K562 (cell line): ENCODE data around the gene MRPS15.

Experiments used
- CHD7 ChIP-seq: fragments of 200-600 bp; sonication (generic); IDR thresholded peaks from one replicate; pipeline ENCODE4 v1.6.1; 2012; ENCODE audit warnings: mild to moderate bottlenecking, low read depth, low read length, inconsistent platforms
- CTCF ChIP-seq, 3 experiments: IDR thresholded peaks in 2 of 3; conservative IDR thresholded peaks in 1 of 3; 2 replicates each; pipeline ENCODE4 v1.5.1; 2011 to 2012; ENCODE audit warnings: low read length in 3 of 3, mild to moderate bottlenecking in 3 of 3, control low read depth in 2 of 3, improper control_type of control experiment in 1 of 3, inconsistent platforms in 1 of 3, low read depth in 1 of 3, mixed read lengths in 1 of 3, moderate library complexity in 1 of 3; ENCODE audit not compliant: insufficient read depth in 2 of 3
- ESRRB ChIP-seq: fragments of 250-450 bp; sonication (Bioruptor Pico); IDR thresholded peaks from 2 replicates; pipeline ENCODE4 v1.5.0; 2020; ENCODE audit warnings: mild to moderate bottlenecking, moderate library complexity, borderline replicate concordance
- EZH2 ChIP-seq: IDR thresholded peaks from 2 replicates; pipeline ENCODE4 v1.6.1; 2012; ENCODE audit warnings: low read depth, mild to moderate bottlenecking, inconsistent platforms, low read length, borderline replicate concordance
- HDAC8 ChIP-seq: fragments of 450-650 bp; IDR thresholded peaks from 2 replicates; pipeline ENCODE4 v1.6.1; 2016; ENCODE audit warnings: mild to moderate bottlenecking, missing genetic modification characterization, moderate library complexity, missing compliant biosample characterization
- HNRNPK ChIP-seq: fragments of 200-400 bp; formaldehyde crosslinking; IDR thresholded peaks from one replicate; pipeline ENCODE4 v1.6.1; 2018; ENCODE audit warnings: mild to moderate bottlenecking, low read depth, low read length; ENCODE audit not compliant: poor library complexity, severe bottlenecking
- KDM5B ChIP-seq: fragments of 200-600 bp; sonication (generic); IDR thresholded peaks from 2 replicates; pipeline ENCODE4 v1.6.1; 2012; ENCODE audit warnings: low read depth, mild to moderate bottlenecking, moderate library complexity, low read length, control low read depth, inconsistent platforms; ENCODE audit not compliant: insufficient replicate concordance
- KLF1 ChIP-seq: fragments of 450-650 bp; IDR thresholded peaks from 2 replicates; pipeline ENCODE4 v1.6.1; 2016; ENCODE audit warnings: missing genetic modification characterization, missing compliant biosample characterization
- MAFF ChIP-seq: IDR thresholded peaks from 2 replicates; pipeline ENCODE4 v1.6.1; 2012; ENCODE audit warnings: low read length, improper control_type of control experiment
- NR0B1 ChIP-seq: fragments of 450-650 bp; IDR thresholded peaks from one replicate; pipeline ENCODE4 v1.6.1; 2018; ENCODE audit warnings: mild to moderate bottlenecking, moderate library complexity; ENCODE audit not compliant: partially characterized antibody
- PKNOX1 ChIP-seq: fragments of 450-650 bp; IDR thresholded peaks from 2 replicates; pipeline ENCODE4 v1.6.1; 2016
- POLR2A ChIP-seq: fragments of 450-650 bp; conservative IDR thresholded peaks from 2 replicates; pipeline ENCODE4 v1.6.1; 2016

- TF ChIP-seq ESRRB (CRISPR knock-in tag), result no peak
- TF ChIP-seq HDAC8 (tag), result no peak
- no peak for TF ChIP-seq KLF1 (tag)
- no peak for TF ChIP-seq POLR2A
- no peak for TF ChIP-seq MAFF
- TF ChIP-seq HNRNPK, result no peak
- no peak for TF ChIP-seq CHD7
- no peak for TF ChIP-seq NR0B1
- no peak for TF ChIP-seq CTCF (IDR thresholded peaks at IDR 0.05 in 2 of 3, conservative IDR thresholded peaks at IDR 0.05 in 1 of 3; ENCODE audit: insufficient read depth in 2 of 3, low read depth in 1 of 3, low read length in 3 of 3)
- TF ChIP-seq PKNOX1, result no peak
- no peak for TF ChIP-seq KDM5B
- no peak for TF ChIP-seq EZH2
Measured at GRCh38 chr1:36506276-36506920, 42.2 kb upstream of the MRPS15 start.
